GM13976 (cell line): ENCODE data around the gene SLC6A6.

Experiments used
- DNase-seq: peaks from one replicate; pipeline ENCODE4 v3.0.0; 2012; ENCODE audit warnings: low spot score
- CTCF ChIP-seq: IDR thresholded peaks from 2 replicates; pipeline ENCODE4 v1.5.1; 2012; ENCODE audit warnings: borderline replicate concordance, mild to moderate bottlenecking; ENCODE audit not compliant: insufficient read depth; ENCODE audit errors: extremely low read depth, missing control alignments, control extremely low read depth
- in situ Hi-C: fragments of 300-500 bp; cut with MboI; formaldehyde crosslinking; loops from one replicate; pipeline ENCODE4 v1.12.0; 2022; ENCODE audit warnings: low sequenced_read_pairs, mixed read lengths, inconsistent platforms; ENCODE audit not compliant: unreplicated experiment

The SLC6A6 gene

GRCh38 chr3:14439501-14440167 lies 37.2 kb downstream of the SLC6A6 start:
- no peak for TF ChIP-seq CTCF
- in situ Hi-C loops = no loop called here
- no peak for DNase-seq

- DNase-seq = no peak
- in situ Hi-C loops = no loop called here
- TF ChIP-seq CTCF = no peak
Measured at GRCh38 chr3:14440168-14440518, 37.7 kb downstream of the SLC6A6 start.

- no peak for DNase-seq
- TF ChIP-seq CTCF = no peak
- in situ Hi-C loops = no loop called here
Measured at GRCh38 chr3:14440531-14441239, 38.3 kb downstream of the SLC6A6 start.

GRCh38 chr3:14441240-14441919 lies 39.0 kb downstream of the SLC6A6 start:
- no peak for TF ChIP-seq CTCF
- in situ Hi-C loops = no loop called here
- DNase-seq = no peak

GRCh38 chr3:14441920-14442300 lies 39.5 kb downstream of the SLC6A6 start:
- no peak for TF ChIP-seq CTCF
- in situ Hi-C loops = no loop called here
- DNase-seq = no peak

GRCh38 chr3:14444380-14444779 lies 42.0 kb downstream of the SLC6A6 start:
- TF ChIP-seq CTCF = no peak
- in situ Hi-C loops = no loop called here
- DNase-seq = no peak
